ENCODE results near the gene STK16.

DNA sequence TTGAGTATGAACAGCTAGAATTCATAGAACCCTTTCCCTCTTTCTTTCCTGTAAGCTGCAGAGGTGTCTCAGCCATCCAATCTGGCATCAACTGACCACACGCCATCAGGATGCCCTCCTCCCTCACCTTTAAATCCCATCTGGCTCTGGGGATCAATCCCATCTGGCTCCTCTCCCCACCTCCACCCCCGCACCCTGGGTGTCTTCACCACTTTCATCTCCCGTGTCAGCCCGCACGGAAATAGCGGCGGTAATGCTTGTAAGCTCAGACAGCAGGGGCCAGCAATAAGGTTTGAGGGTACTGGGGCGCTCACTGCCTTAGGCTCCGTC lies 7.3 kb downstream of the STK16 start:
- TF ChIP-seq, protein P1, sequence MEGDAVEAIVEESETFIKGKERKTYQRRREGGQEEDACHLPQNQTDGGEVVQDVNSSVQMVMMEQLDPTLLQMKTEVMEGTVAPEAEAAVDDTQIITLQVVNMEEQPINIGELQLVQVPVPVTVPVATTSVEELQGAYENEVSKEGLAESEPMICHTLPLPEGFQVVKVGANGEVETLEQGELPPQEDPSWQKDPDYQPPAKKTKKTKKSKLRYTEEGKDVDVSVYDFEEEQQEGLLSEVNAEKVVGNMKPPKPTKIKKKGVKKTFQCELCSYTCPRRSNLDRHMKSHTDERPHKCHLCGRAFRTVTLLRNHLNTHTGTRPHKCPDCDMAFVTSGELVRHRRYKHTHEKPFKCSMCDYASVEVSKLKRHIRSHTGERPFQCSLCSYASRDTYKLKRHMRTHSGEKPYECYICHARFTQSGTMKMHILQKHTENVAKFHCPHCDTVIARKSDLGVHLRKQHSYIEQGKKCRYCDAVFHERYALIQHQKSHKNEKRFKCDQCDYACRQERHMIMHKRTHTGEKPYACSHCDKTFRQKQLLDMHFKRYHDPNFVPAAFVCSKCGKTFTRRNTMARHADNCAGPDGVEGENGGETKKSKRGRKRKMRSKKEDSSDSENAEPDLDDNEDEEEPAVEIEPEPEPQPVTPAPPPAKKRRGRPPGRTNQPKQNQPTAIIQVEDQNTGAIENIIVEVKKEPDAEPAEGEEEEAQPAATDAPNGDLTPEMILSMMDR (IDR thresholded peaks at IDR 0.05; ENCODE audit: poor library complexity, severe bottlenecking), result no peak
- TF ChIP-seq EP300 (conservative IDR thresholded peaks at IDR 0.05; ENCODE audit: poor library complexity, severe bottlenecking) (no peak), RAD21 (conservative IDR thresholded peaks at IDR 0.05) (no peak), EZH2 (IDR thresholded peaks at IDR 0.05; ENCODE audit: borderline replicate concordance, insufficient read depth, low read length, poor library complexity, severe bottlenecking) (no peak), POLR2AphosphoS5 (IDR thresholded peaks at IDR 0.05) (no peak), SMC3 (conservative IDR thresholded peaks at IDR 0.05; ENCODE audit: poor library complexity) (no peak)
- TF ChIP-seq, protein P2, sequence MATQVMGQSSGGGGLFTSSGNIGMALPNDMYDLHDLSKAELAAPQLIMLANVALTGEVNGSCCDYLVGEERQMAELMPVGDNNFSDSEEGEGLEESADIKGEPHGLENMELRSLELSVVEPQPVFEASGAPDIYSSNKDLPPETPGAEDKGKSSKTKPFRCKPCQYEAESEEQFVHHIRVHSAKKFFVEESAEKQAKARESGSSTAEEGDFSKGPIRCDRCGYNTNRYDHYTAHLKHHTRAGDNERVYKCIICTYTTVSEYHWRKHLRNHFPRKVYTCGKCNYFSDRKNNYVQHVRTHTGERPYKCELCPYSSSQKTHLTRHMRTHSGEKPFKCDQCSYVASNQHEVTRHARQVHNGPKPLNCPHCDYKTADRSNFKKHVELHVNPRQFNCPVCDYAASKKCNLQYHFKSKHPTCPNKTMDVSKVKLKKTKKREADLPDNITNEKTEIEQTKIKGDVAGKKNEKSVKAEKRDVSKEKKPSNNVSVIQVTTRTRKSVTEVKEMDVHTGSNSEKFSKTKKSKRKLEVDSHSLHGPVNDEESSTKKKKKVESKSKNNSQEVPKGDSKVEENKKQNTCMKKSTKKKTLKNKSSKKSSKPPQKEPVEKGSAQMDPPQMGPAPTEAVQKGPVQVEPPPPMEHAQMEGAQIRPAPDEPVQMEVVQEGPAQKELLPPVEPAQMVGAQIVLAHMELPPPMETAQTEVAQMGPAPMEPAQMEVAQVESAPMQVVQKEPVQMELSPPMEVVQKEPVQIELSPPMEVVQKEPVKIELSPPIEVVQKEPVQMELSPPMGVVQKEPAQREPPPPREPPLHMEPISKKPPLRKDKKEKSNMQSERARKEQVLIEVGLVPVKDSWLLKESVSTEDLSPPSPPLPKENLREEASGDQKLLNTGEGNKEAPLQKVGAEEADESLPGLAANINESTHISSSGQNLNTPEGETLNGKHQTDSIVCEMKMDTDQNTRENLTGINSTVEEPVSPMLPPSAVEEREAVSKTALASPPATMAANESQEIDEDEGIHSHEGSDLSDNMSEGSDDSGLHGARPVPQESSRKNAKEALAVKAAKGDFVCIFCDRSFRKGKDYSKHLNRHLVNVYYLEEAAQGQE (IDR thresholded peaks at IDR 0.05; ENCODE audit: borderline replicate concordance), result no peak

Measured in neural cell (in vitro differentiated cells).